Neutrophil (primary cell): ENCODE results near the gene TENM3.

Experiments
- H3K27ac ChIP-seq: fragments of 200-600 bp; sonication (generic); 2 replicates; pipeline ENCODE4 v1.5.1; 2016; ENCODE audit warnings: mild to moderate bottlenecking, moderate library complexity
- H3K27me3 ChIP-seq: fragments of 200-600 bp; sonication (generic); 2 replicates; pipeline ENCODE4 v1.6.0; 2016; ENCODE audit warnings: mild to moderate bottlenecking
- H3K36me3 ChIP-seq: fragments of 200-600 bp; sonication (generic); 2 replicates; pipeline ENCODE4 v1.5.1; 2017
- H3K4me1 ChIP-seq, 2 experiments: fragments of 200-600 bp in 1 of 2; sonication (generic) in 1 of 2; 1 replicate in 1 of 2; 2 replicates in 1 of 2; pipeline versions ENCODE4 v1.5.1 to v1.6.1; 2013 to 2016; ENCODE audit warnings: low read depth in 1 of 2, low read length in 1 of 2, mild to moderate bottlenecking in 1 of 2, moderate library complexity in 1 of 2; ENCODE audit not compliant: control insufficient read depth in 1 of 2, insufficient read depth in 1 of 2
- H3K4me3 ChIP-seq, 2 experiments: fragments of 200-600 bp in 1 of 2; sonication (generic) in 1 of 2; 1 replicate in 1 of 2; 2 replicates in 1 of 2; pipeline ENCODE4 v1.5.1; 2013 to 2016; ENCODE audit warnings: low read depth in 1 of 2, low read length in 1 of 2, mild to moderate bottlenecking in 1 of 2, moderate library complexity in 1 of 2
- H3K9me3 ChIP-seq: fragments of 200-600 bp; sonication (generic); 2 replicates; pipeline ENCODE4 v1.5.1; 2016
- TF ChIP-seq, protein P1 (sequence below): fragments of 200-600 bp; sonication (generic); IDR thresholded peaks from 2 replicates; pipeline ENCODE4 v1.5.1; 2016; ENCODE audit warnings: antibody characterized with exemption

Gene TENM3

DNA sequence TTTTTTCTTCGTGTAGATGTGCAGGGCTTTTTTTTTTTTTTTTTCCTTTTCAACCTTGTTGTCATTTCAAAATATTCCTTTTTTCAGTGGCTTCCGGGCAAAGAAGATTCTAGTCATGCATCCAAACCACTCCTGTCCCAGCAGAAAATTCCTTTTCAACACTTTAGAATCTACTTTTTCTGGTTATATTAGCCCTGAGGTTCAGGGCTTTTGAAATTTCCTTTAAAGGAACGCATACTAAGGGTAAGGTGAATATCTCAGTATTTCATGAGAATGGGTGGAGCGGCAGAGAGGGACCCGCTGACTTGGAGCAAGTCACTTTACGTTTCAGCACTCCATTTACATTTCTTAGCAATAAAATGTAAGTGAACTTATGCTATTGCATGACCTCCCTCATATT is 15.6 kb upstream of the TENM3 start:
- Histone ChIP-seq H3K27me3 (no peaks in the 10 kb centered on the region), H3K4me3 (no peak overlapping the region), H3K9me3 (no peaks in the 10 kb centered on the region), H3K27ac (no peak overlapping the region), H3K4me1 (no peaks in the 10 kb centered on the region), H3K36me3 (no peaks in the 10 kb centered on the region)
- TF ChIP-seq, protein P1, sequence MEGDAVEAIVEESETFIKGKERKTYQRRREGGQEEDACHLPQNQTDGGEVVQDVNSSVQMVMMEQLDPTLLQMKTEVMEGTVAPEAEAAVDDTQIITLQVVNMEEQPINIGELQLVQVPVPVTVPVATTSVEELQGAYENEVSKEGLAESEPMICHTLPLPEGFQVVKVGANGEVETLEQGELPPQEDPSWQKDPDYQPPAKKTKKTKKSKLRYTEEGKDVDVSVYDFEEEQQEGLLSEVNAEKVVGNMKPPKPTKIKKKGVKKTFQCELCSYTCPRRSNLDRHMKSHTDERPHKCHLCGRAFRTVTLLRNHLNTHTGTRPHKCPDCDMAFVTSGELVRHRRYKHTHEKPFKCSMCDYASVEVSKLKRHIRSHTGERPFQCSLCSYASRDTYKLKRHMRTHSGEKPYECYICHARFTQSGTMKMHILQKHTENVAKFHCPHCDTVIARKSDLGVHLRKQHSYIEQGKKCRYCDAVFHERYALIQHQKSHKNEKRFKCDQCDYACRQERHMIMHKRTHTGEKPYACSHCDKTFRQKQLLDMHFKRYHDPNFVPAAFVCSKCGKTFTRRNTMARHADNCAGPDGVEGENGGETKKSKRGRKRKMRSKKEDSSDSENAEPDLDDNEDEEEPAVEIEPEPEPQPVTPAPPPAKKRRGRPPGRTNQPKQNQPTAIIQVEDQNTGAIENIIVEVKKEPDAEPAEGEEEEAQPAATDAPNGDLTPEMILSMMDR, result no peak

DNA sequence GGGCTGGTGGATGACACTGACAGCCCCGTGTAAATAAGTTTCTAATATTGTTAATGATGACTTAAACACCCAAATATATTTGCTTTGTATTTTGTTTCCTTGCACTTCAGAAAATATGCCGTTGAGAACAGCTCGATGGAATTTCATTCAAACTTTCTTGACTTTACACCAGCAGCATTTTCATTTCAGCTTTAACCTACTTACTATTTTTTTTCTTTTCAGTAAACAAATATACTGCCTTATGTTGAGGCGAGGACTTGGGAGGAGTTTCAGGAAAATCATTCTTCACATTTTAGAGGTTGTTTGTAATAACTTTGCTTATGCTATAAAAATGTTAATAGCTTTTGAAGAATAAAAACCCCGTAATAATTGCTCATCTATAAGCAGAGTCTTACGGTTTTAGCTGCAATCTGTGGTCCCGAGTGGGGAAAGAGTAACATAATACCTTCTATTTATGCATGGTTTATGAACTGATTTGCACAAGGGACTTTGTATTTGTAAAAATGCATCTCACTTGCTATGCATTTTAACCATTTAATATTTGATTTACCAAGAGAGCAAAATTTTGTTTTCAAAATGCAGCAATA is 14.1 kb upstream of the TENM3 start:
- Histone ChIP-seq H3K36me3 (no peaks in the 10 kb centered on the region), H3K4me1 (no peaks in the 10 kb centered on the region), H3K27ac (no peak overlapping the region), H3K4me3 (no peak overlapping the region), H3K27me3 (no peaks in the 10 kb centered on the region), H3K9me3 (no peaks in the 10 kb centered on the region)
- TF ChIP-seq, protein P1, result no peak

DNA sequence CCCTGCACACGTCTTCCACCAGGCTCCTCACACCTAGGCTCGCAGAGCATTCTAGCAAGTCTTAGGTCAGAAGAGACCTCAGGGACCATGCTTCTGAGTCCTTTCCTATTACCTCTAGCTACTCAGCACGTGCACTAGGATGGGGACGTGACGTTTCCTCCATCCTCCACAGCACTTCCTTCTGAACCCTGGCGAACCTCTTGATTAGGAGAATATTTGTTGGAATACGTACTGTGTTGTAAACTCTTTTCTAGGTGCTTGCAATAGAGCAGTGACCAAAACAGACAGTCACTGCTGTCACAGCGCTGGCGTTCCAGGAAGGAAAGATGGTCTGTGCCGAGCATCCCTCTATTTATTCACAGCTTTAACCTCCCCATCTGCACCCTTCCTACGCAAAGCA is 12.9 kb upstream of the TENM3 start:
- Histone ChIP-seq H3K36me3 (no peaks in the 10 kb centered on the region), H3K27me3 (no peaks in the 10 kb centered on the region), H3K4me3 (no peak overlapping the region), H3K4me1 (no peaks in the 10 kb centered on the region), H3K9me3 (no peaks in the 10 kb centered on the region), H3K27ac (no peak overlapping the region)
- TF ChIP-seq, protein P1, result no peak

DNA sequence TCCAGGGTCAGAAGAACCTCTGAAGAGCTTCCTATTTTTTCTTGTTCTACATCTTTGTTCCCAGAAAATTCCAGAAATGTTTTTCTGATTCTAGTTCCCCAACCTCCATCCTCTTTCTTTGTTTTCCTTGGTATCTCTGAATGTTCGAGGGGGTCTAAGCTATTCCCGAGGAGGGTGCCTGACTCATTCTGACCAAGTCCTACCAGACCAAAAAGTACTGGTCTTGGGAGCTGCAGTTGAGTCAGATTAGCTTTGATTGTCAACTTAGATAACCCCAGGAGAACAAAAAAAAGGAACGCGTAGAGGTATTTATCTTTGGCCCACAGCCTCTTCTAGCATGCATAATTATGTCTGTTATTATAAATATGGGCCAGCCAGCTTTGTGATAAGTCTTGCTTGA is 12.1 kb upstream of the TENM3 start:
- TF ChIP-seq, protein P1, result no peak
- H3K4me3 ChIP-seq, result no peak overlapping the region
- H3K27ac ChIP-seq, result no peak overlapping the region

DNA sequence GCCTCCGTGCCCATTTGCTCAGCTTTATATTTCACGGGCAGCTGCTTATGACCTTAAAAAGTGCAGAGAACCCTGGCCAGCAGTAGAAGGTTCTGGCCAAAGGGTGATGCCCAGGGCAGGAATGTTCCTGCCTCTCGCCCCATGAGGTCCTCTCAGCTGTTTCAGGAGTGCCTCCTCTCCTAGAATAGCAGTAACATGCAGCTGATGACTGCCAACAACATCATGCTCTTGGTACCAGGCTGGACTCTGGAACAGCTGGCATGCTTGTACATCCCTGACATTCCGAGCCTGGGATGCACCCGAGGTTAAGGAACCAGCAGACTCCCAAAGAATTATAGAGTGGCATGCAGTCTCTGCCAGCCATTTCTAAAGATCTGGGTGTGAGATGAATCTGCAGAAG is 11.7 kb upstream of the TENM3 start:
- no peak overlapping the region for H3K4me3 ChIP-seq
- no peak overlapping the region for H3K27ac ChIP-seq

More for the DNA sequence above, 12.1 kb upstream of the TENM3 start:
- no peaks in the 10 kb centered on the region for H3K4me1 ChIP-seq
- no peaks in the 10 kb centered on the region for H3K27me3 ChIP-seq
- no peaks in the 10 kb centered on the region for H3K36me3 ChIP-seq
- H3K9me3 ChIP-seq, result no peaks in the 10 kb centered on the region

More for the DNA sequence above, 11.7 kb upstream of the TENM3 start:
- Histone ChIP-seq H3K4me1 (no peaks in the 10 kb centered on the region), H3K36me3 (no peaks in the 10 kb centered on the region), H3K27me3 (no peaks in the 10 kb centered on the region), H3K9me3 (no peaks in the 10 kb centered on the region)
- TF ChIP-seq, protein P1, result no peak
